NCI-H146 treated with DMSO at 0.1 percent for 48 hours (cell line): Measurements from ENCODE around the gene NEK7.
"Not testable (repeated sequence)": the region's sequence is repeated elsewhere in the genome, so short reads cannot be mapped to it uniquely, and the experiment has no call there.

Experiments
- DNase-seq: peaks from one replicate; lab custom pipeline; 2025; ENCODE audit not compliant: unreplicated experiment; lab: John Stamatoyannopoulos, UW

The NEK7 gene

DNA sequence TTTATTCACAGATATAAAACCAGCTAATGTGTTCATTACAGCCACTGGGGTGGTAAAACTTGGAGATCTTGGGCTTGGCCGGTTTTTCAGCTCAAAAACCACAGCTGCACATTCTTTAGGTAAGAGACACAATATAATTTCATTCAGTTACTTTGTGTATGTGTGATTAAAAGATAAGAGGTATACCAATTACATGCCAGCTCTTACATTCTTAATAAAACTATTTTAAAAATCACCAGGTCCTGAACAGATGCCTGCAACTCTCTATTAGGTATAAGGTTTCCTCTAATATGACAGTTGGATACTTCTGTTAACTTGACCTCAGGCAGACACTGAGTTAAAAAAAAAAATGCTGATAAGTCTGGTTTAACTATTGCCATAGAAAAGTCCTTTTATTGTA lies 122.1 kb downstream of the NEK7 start:
- no peak for DNase-seq

DNA sequence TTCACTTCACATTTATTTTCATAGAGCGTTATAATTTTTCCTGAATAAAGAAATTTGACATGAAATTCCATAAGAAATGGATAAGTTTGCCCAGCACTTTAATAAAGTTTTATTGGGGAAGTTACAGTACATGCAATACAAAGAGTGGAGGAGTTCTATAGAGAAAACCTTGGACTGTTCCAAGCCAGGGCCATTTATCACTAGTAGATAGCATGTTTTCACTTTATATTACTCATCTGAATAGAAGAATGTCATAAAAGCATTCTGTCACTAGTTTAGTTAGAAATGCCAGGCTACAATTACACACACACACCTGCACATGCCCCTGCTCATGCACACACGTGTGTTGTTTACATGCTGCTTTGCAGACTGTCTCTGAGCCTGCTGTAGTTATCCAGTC lies 123.3 kb downstream of the NEK7 start:
- DNase-seq: no peak

DNA sequence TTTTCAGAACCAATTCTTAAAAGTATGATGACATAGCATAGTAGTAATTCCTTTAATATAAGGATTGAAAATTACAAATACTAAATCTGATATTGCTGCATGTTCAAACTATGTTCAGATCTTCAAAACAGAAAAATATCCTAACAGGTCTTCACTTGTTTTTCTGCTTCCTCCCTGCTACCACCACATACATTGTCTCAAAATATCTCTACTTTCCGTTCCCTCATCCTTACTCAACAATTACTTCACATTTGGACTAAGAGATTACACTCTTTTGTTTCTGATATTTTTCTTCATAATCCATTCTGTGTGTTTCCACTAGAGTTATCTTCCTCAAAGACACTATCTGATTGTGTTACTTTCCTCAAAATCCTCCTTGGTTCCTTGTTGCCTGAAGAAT lies 125.1 kb downstream of the NEK7 start:
- no peak for DNase-seq

DNA sequence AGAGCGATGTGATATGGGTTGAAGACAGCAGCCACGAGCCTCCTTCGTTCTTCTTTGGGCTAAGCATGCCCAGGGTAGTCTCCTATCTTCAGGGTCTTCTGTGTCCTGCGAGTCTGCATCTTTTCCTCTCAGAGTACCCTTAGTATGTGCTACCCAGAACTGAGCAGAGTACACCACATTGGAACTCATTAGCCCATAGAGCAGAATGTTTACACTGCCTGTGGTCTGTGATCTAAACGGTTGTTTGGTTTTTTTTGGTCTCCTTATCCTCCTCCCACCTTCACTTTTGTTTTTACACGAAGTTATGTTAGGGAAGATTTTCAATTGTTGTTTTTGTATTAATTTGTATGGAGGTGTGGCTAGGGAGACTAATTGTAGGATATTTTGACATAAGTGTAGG lies 126.4 kb downstream of the NEK7 start:
- no peak for DNase-seq

DNA sequence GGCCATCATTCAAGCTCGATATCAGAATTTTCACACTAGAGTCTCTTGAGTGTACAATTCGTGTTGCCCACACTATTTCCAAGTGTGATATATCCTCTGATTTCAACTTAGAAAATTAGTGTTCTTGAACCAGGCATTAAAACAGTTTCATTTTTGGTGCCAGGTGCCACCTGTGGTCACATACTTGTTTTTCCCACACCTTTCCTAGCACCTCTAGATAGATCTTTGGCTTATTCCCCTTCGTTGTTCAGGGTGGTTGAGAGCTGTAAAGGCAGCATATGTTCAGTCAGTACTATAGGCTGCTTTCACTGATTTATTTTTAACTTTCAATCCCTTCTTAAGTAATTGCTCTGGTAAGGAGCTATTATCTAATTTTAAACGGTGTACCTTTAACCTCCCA lies 131.1 kb downstream of the NEK7 start:
- DNase-seq: no peak

DNA sequence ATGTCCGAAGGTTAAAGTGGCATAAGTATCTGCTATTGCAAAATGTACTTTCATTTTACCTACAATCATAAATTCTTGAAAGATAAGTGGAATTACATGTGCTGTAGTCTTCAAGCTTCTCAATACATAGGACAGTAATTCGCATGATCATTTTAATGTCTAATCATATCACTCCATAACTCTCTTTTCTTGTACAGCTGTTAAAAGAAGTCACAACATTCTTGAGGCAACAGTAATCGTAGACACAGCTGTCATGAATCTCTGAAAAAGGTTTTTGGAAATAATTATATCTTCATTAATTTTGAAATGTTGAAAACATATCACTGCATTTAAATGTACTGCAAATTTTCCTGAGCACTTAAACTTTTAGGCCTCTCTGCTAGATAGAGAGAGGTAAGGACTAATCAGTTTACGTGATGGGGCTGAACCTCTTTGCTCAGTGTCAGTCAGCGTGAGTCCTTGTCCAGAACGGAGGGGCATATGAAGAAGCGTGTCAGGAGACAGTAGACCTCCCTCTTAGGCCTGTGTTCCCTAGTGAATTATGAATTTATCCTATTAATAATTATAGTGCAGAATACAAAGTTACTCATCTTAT lies 133.4 kb downstream of the NEK7 start:
- DNase-seq: no peak

DNA sequence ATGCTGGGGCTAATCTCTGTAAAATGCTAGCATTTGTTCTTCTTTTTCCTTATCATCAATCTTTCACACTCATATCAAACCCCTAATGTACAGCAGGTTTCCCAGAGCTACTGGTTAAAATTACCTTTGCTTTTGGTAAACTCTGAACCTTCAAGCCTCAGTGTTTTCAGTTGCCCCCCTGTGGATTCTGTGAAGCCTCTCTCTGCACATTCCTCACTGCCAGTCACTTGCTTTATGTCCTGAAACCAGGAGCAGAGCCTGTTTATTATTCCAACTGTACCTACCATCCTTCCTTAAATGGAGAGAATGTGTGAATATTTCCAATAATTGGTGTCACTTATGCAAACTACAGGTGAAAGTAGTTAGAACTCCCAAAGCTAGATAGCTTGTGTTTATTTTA lies 134.2 kb downstream of the NEK7 start:
- no peak for DNase-seq

DNA sequence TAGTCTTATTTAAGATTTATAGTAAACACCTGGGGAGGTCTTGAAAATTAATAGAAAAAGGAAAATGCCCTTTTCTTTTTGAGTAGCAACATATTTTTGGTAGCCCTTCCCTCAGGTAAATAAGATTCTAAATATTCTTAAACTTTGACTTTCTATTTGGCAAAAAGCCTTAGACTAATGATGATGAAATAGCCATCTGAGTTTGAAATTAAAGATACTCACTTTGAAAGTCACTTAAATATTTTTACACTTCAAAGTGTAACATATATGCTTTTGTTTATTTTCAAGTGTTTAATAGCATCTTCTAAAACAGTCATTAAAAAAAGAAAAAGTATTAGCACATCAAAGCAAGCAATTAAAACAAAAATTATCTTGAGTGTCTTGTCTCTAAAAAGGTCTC lies 135.1 kb downstream of the NEK7 start:
- no peak for DNase-seq

DNA sequence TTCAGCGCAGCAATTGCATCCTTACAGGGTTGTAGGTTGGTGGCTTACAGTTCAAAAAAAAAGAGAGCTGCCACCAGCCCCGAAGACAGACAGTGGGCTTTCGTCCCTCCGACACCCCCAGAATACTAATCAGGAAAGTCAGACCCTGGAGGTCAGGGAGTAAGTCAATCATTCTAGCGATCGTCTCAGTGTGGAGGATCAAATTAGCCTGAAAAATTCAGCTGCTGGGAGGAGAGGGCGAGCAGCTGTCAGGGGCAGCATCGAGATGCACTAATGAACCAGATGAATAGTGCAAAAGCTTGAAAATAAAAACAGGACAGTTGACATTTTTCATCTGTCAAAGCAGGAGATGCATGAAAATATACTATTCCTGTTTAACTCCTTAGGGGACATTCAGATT lies 138.4 kb downstream of the NEK7 start:
- DNase-seq: no peak

DNA sequence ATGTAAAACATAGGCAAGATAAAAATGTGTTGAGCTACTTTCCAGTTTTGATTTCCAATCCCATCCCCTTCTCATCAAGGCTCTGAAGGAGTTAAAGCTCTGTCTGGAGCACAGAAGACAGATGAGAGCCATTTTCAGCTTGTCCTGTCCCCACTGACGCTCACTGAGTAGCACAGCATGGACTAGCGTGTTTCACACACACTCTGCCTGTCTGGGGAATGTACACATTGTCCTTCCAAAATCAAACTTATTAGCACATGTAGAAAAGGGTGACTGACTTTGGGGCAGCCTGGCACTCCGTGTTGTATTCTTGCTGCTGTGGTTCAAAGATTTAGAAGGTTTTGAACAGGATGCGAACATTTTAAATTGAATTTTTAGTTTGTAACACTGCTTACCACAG lies 139.2 kb downstream of the NEK7 start:
- DNase-seq: no peak

DNA sequence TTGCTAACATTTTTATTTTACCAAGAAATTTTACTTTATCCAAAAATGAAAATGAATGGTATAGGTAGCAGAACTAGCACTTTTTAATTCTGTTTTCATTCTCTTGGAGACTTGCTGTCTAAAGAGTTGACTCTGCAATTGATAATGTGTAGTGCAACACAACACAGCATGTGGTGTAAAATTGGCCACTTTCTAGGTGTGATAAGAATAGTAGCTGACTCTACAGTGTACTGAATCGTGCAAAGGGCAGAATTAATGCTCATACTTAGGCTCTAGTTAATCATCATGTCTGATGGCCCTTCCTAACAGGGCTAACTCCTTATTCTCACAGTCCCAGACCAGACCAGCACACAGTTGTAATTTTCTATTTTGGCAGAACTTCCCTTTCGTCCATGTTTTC lies 140.5 kb downstream of the NEK7 start:
- DNase-seq: no peak

DNA sequence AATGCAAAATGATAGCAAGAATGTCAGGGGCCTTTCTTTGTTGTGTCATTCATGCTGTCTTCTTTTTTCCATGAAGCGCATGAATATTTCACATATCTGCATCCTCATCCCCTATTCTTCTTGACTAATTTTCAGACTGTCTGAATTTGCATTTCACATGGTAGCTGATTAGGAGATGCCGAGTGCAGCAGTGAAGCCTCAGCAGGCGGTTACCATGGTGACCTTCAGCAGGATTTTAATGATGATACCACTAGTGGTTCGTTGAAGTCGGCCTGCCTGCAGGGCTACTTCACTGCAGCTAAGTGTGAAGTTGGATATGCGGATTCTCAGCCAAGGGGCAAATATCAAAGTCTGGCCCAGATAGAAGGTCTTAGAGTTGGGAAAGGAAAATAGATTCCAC lies 141.8 kb downstream of the NEK7 start:
- no peak for DNase-seq

DNA sequence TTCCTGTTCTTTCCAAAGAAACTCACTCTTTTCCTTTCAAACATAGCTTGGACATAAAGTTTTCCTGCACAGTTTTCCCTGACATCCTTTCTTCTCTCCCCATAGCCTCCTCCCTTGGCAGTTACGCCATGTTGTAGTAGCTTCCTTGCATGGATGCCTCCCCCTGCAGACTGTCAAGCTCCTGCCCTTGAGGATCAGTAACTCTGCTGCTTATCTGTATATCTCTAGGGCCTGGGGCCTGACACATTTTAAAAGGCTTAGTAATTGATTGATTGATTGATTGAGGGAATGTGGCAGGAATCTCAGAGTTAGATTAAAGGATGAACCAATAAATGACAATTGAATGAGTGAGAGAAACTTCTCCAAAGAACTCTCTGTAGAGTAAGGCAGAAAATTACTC lies 143.7 kb downstream of the NEK7 start:
- no peak for DNase-seq

DNA sequence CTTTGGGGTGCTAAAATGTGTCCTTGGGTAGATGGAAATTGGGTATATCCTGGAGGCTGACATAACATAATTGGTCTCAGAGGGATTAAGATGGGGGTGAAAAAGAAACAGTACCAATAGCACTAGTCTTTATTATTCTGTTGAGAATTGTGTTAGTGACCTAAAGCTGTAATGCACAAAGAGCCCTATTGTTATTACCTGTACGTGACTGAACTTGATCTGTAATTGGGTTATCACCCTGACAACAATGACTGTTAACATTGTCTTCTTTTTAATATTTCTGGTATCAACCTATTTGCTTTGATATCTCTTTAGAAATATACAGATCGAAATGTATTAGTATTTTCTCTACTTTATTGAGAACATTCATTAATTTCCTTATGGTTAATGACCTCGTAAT lies 147.6 kb downstream of the NEK7 start:
- DNase-seq: no peak

DNA sequence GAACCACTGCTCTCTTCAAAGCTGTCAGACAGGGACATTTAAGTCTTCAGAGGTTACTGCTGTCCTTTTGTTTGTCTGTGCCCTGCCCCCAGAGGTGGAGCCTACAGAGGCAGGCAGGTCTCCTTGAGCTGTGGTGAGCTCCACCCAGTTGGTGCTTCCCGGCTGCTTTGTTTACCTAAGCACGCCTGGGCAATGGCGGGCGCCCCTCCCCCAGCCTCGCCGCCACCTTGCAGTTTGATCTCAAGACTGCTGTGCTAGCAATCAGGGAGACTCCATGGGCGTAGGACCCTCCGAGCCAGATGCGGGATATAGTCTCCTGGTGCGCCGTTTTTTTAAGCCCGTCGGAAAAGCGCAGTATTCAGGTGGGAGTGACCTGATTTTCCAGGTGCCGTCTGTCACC lies 158.0 kb downstream of the NEK7 start:
- DNase-seq: not testable (repeated sequence)

DNA sequence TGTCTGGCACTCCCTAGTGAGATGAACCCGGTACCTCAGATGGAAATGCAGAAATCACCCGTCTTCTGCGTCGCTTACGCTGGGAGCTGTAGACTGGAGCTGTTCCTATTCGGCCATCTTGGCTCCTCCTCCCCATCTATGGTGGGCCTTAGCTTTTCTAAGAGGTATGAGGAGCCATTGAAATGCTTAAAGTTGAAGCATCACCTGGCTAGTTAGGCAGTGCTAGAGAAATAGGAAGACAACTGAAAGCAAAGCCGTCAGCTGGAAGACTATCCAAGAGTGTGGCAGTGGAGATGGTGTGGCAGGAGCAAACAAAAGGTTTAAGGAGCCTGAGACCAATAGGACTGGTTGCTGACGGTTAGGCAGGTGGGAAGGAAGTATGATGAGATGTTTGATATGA lies 158.5 kb downstream of the NEK7 start:
- DNase-seq: not testable (repeated sequence)

DNA sequence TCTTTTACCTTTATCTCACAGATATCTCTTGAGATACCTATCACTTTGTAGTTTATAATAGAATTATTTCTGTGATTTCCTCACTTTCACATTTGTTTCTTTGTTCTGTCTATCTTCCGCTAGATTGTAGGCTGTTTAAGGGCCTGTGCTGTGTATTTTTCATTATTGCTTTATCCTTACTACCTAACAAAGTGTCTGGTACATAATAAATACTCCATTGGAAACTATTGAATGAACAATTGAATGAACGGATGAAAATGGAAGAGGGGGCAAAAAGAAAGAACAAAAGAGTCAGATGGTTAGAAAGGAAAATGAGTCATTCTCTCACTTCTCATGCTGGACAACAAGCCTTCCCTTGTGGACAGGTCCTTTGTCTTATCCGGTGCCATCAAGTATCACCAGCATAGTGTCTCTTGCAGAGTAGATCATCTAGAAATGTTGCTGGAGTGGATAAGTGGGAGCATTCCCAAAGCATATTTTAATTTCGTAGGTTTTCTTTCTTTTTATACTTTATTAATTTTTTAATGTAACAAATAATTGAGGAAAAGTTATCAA lies 159.8 kb downstream of the NEK7 start:
- no peak for DNase-seq

DNA sequence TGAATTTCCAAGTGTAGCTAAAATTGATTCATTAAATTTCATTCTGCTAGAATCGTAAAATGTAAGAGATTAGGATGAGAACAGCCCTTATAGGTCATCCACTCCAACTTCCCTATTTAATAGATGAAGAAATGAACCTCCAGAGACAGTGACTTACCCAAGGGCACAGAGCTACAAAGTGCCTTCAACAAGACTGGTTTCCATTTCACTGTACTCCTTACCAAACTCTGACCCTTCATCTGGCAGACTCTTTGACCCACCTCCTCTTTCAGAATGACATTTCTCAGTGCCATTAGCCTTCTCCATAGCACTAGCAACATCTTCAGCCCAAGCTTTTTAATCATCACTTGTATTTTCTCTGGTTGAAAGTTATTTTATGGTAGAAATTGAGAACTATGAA lies 161.3 kb downstream of the NEK7 start:
- DNase-seq: no peak

DNA sequence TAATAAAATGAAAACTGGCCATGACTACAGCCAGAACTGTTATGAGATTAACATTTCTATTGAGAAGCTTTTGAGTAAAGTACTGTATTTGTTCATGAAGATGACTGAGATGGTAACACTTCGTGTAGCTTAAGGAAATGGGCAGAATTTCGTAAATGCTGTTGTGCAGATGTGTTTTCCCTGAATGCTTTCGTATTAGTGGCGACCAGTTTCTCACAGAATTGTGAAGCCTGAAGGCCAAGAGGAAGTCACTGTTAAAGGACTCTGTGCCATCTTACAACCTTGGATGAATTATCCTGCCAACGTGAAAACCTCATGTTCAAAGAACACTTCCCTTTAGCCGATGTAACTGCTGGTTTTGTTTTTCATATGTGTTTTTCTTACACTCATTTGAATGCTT lies 164.0 kb downstream of the NEK7 start:
- no peak for DNase-seq

DNA sequence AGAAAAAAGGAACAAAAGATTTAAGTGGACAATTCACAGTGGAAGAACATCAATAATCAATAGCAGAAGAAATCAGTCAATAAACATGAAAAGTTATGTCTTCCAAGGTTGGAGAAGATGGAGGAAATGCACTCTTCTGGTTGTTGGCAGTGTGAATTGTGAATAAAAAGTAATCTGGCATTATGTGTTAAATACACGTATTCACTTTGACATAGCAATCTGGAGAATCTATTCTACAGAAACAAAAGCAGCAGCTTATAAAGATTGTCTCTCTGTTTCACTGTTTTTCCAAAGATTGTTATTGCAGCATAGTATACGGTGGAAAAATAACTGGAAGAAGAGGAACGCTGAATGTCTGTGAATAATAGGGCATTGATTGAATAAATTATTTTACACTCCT lies 169.4 kb downstream of the NEK7 start:
- DNase-seq: no peak

DNA sequence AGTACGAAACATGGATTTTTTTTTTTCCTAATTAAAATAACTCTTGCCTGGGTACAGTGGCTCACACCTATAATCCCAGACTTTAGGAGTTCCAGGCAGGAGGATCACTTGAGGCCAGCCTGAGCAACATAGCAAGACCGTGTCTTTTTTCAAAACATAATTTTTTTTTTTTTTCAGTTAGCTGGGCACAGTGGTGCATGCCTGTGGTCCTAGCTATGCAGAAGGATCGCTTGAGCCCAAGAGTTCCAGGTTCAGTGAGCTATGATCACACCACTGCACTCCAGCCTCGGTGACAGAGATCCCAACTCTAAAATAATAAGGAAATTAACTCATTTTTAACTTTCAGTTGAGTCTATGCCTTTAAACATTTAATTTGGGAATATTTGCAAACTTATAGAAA lies 170.1 kb downstream of the NEK7 start:
- DNase-seq: no peak

DNA sequence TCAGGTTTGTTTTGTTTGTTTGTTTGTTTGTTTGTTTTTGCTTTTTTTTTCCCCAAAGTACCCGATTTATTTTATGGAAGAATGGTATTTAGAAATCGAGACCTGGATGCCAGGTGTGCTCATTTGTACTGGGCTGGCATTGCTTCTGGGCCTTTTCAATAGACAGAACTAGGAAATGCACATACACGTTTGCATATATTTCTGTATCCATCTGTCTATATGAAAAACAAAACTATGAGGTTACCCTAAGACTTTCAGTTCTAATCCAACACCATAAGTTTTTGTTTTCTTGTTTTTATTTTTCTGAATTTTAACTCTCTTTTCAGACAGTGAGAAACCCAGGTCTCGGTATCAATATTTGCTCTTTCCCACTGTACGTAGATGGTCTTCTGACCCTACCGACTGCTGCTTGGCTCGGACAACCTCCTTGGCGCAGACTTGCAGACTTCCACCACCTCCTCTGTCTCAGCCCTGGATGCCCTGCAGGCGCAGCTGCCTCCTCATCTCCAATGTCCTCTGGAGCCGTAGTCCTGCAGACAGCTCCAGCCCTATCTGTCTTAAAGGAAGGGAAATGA lies 171.7 kb downstream of the NEK7 start:
- DNase-seq: no peak

DNA sequence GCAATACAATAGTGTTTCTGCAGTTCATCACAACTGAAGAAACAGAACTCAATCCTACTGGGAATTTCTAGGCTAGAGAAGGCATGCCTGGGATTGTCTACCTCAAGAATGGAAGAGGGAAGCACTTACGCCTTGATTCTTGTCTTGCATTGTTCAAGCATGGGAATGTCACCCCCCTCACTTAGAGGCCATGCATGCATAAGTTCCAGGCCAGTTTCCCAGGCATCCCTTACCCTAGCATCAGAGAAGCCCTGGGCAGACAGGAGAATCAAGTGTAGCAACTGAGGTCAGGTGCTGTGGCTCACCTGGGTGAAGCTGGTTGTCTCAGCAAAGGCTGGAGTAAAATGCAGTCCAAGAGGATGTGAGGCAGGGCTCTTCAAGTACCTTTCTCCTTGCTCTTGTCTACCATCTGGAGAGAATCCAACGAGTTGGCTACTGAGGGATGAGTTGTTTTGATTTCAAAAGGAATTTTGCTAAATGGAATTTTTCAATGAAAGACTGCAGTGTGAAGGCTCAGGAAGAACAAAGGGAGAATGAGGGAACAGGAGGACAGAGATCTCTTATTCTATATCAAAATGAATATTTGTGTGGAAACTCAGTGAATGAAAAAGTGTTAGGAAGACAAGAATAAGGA lies 174.3 kb downstream of the NEK7 start:
- DNase-seq: no peak
